HepG2 (cell line): ENCODE measurements around the gene MND1. TPM values are rescaled to one million over a fixed set of nuclear protein-coding genes. Genes with fewer than 3 reads are reported as not detected.

ENCODE experiments used
- PITX1 ChIP-seq: sonication (generic); formaldehyde crosslinking; IDR thresholded peaks from 2 replicates; pipeline ENCODE4 v1.5.1; 2020; ENCODE audit warnings: mild to moderate bottlenecking, missing genetic modification reagents
- RAD21 ChIP-seq: fragments of 450-650 bp; formaldehyde crosslinking; IDR thresholded peaks from 2 replicates; pipeline ENCODE4 v1.5.0; 2020; ENCODE audit warnings: mild to moderate bottlenecking
- ZKSCAN8 ChIP-seq: IDR thresholded peaks from 2 replicates; pipeline ENCODE4 v1.6.1; 2016; ENCODE audit warnings: borderline replicate concordance, missing genetic modification reagents, missing compliant biosample characterization
- ZNF282 ChIP-seq: fragments of 450-650 bp; IDR thresholded peaks from 2 replicates; pipeline ENCODE4 v1.6.1; 2018; ENCODE audit not compliant: partially characterized antibody
- ZNF329 ChIP-seq: sonication (generic); formaldehyde crosslinking; IDR thresholded peaks from 2 replicates; pipeline ENCODE4 v1.9.0; 2021; ENCODE audit warnings: low read depth, mild to moderate bottlenecking, missing genetic modification reagents
- polyA plus RNA-seq, 8 experiments: library from polyadenylated mRNA; depleted of rRNA in 3 of 8; stranded (reverse) in 7 of 8; unstranded in 1 of 8; fragments of >200 nt; fragmentation: Illumina TruSeq in 4 of 8; extraction: Trizol in 4 of 8; gene quantifications; 2 replicates each; pipeline versions ENCODE4 v1.2.1 to v1.2.3, GENCODE V29; 2011 to 2016; ENCODE audit warnings: low read depth in 4 of 8, missing spikeins in 1 of 8, mixed read lengths in 1 of 8; ENCODE audit not compliant: insufficient read depth in 1 of 8
- total RNA-seq, 5 experiments: library from RNA; depleted of rRNA; stranded (reverse); fragments of >200 nt; fragmentation: Illumina TruSeq; extraction: Trizol; gene quantifications; 2 replicates each; pipeline ENCODE4 v1.2.3, GENCODE V29; 2016; ENCODE audit warnings: low read depth in 1 of 5
- TF ChIP-seq, protein P1 (sequence below): sonication (generic); formaldehyde crosslinking; IDR thresholded peaks from 2 replicates; pipeline ENCODE4 v1.4.0; 2020; ENCODE audit warnings: mild to moderate bottlenecking, missing genetic modification reagents
- TF ChIP-seq, protein P2 (sequence below): sonication (generic); IDR thresholded peaks from 2 replicates; pipeline ENCODE4 v1.6.1; 2016; ENCODE audit warnings: low read depth, borderline replicate concordance
- TF ChIP-seq, protein P3 (sequence below): sonication (generic); formaldehyde crosslinking; IDR thresholded peaks from 2 replicates; pipeline ENCODE4 v1.9.0; 2022; ENCODE audit warnings: low read depth, missing genetic modification reagents
- TF ChIP-seq, protein P4 (sequence below): sonication (generic); formaldehyde crosslinking; IDR thresholded peaks from 2 replicates; pipeline ENCODE4; 2020; ENCODE audit warnings: missing genetic modification reagents, mild to moderate bottlenecking, borderline replicate concordance
- TF ChIP-seq, protein P5 (sequence below): sonication (generic); formaldehyde crosslinking; IDR thresholded peaks from 2 replicates; pipeline ENCODE4 v1.4.0; 2020; ENCODE audit warnings: missing genetic modification reagents, borderline replicate concordance
- TF ChIP-seq, protein P6 (sequence below): sonication (generic); formaldehyde crosslinking; IDR thresholded peaks from 2 replicates; pipeline ENCODE4 v1.5.1; 2020; ENCODE audit warnings: mild to moderate bottlenecking, missing genetic modification reagents, borderline replicate concordance

Gene MND1
- total and polyA plus RNA-seq, 2 of the 13 experiments (the other 11 are each of a cell fraction or from before 2014, with no cell fraction given): 4.8 to 30.7 TPM

DNA sequence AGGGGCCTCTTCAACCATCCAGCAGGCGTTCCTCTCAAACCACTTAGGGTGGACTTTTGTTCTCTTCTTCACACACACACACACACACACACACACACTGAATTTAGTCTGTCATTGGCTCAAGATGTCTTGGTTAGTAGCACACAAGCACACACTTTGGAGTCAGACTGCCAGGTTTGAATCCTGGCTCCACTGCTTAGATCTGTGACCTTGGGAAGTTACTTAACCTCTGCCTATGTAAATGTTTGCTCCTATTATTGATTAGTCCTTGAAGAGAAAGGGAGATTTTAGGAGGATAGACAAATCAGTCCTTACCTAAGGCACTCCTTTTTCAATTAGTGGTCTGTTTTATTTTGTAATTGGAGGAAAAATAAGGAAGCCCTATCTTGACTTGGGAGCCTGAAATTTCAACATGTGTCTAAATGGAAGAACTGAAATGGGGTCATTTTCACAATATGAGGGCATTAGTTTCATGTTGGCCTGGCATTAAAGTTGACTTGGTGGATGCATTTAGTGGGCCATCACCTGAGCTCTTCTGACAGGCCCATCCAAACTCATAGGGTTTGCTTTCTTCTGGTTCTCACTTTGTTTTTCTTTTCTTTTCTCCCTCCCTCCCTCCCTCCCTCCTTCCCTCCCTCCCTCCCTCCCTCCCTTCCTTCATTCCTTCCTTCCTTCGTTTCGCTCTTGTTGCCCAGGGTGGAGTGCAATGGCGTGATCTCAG is 108.3 kb downstream of the MND1 start (continued):
- TF ChIP-seq, protein P1, sequence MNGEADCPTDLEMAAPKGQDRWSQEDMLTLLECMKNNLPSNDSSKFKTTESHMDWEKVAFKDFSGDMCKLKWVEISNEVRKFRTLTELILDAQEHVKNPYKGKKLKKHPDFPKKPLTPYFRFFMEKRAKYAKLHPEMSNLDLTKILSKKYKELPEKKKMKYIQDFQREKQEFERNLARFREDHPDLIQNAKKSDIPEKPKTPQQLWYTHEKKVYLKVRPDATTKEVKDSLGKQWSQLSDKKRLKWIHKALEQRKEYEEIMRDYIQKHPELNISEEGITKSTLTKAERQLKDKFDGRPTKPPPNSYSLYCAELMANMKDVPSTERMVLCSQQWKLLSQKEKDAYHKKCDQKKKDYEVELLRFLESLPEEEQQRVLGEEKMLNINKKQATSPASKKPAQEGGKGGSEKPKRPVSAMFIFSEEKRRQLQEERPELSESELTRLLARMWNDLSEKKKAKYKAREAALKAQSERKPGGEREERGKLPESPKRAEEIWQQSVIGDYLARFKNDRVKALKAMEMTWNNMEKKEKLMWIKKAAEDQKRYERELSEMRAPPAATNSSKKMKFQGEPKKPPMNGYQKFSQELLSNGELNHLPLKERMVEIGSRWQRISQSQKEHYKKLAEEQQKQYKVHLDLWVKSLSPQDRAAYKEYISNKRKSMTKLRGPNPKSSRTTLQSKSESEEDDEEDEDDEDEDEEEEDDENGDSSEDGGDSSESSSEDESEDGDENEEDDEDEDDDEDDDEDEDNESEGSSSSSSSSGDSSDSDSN (CRISPR knock-in tag): no peak
- TF ChIP-seq, protein P2, sequence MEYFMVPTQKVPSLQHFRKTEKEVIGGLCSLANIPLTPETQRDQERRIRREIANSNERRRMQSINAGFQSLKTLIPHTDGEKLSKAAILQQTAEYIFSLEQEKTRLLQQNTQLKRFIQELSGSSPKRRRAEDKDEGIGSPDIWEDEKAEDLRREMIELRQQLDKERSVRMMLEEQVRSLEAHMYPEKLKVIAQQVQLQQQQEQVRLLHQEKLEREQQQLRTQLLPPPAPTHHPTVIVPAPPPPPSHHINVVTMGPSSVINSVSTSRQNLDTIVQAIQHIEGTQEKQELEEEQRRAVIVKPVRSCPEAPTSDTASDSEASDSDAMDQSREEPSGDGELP: no peak
- TF ChIP-seq, protein P3, sequence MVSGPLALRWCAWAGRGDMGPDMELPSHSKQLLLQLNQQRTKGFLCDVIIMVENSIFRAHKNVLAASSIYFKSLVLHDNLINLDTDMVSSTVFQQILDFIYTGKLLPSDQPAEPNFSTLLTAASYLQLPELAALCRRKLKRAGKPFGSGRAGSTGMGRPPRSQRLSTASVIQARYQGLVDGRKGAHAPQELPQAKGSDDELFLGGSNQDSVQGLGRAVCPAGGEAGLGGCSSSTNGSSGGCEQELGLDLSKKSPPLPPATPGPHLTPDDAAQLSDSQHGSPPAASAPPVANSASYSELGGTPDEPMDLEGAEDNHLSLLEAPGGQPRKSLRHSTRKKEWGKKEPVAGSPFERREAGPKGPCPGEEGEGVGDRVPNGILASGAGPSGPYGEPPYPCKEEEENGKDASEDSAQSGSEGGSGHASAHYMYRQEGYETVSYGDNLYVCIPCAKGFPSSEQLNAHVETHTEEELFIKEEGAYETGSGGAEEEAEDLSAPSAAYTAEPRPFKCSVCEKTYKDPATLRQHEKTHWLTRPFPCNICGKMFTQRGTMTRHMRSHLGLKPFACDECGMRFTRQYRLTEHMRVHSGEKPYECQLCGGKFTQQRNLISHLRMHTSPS (CRISPR knock-in tag): no peak
- TF ChIP-seq, protein P4, sequence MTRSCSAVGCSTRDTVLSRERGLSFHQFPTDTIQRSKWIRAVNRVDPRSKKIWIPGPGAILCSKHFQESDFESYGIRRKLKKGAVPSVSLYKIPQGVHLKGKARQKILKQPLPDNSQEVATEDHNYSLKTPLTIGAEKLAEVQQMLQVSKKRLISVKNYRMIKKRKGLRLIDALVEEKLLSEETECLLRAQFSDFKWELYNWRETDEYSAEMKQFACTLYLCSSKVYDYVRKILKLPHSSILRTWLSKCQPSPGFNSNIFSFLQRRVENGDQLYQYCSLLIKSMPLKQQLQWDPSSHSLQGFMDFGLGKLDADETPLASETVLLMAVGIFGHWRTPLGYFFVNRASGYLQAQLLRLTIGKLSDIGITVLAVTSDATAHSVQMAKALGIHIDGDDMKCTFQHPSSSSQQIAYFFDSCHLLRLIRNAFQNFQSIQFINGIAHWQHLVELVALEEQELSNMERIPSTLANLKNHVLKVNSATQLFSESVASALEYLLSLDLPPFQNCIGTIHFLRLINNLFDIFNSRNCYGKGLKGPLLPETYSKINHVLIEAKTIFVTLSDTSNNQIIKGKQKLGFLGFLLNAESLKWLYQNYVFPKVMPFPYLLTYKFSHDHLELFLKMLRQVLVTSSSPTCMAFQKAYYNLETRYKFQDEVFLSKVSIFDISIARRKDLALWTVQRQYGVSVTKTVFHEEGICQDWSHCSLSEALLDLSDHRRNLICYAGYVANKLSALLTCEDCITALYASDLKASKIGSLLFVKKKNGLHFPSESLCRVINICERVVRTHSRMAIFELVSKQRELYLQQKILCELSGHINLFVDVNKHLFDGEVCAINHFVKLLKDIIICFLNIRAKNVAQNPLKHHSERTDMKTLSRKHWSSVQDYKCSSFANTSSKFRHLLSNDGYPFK: no peak
- TF ChIP-seq ZNF329 (no peak), RAD21 (CRISPR knock-in tag) (no peak), PITX1 (CRISPR knock-in tag) (peak; percentile 30; the same call in 1 of the 2 replicates), ZNF282 (no peak), ZKSCAN8 (CRISPR knock-in tag) (no peak)
- TF ChIP-seq, protein P5, sequence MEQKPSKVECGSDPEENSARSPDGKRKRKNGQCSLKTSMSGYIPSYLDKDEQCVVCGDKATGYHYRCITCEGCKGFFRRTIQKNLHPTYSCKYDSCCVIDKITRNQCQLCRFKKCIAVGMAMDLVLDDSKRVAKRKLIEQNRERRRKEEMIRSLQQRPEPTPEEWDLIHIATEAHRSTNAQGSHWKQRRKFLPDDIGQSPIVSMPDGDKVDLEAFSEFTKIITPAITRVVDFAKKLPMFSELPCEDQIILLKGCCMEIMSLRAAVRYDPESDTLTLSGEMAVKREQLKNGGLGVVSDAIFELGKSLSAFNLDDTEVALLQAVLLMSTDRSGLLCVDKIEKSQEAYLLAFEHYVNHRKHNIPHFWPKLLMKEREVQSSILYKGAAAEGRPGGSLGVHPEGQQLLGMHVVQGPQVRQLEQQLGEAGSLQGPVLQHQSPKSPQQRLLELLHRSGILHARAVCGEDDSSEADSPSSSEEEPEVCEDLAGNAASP: no peak
- TF ChIP-seq, protein P6, sequence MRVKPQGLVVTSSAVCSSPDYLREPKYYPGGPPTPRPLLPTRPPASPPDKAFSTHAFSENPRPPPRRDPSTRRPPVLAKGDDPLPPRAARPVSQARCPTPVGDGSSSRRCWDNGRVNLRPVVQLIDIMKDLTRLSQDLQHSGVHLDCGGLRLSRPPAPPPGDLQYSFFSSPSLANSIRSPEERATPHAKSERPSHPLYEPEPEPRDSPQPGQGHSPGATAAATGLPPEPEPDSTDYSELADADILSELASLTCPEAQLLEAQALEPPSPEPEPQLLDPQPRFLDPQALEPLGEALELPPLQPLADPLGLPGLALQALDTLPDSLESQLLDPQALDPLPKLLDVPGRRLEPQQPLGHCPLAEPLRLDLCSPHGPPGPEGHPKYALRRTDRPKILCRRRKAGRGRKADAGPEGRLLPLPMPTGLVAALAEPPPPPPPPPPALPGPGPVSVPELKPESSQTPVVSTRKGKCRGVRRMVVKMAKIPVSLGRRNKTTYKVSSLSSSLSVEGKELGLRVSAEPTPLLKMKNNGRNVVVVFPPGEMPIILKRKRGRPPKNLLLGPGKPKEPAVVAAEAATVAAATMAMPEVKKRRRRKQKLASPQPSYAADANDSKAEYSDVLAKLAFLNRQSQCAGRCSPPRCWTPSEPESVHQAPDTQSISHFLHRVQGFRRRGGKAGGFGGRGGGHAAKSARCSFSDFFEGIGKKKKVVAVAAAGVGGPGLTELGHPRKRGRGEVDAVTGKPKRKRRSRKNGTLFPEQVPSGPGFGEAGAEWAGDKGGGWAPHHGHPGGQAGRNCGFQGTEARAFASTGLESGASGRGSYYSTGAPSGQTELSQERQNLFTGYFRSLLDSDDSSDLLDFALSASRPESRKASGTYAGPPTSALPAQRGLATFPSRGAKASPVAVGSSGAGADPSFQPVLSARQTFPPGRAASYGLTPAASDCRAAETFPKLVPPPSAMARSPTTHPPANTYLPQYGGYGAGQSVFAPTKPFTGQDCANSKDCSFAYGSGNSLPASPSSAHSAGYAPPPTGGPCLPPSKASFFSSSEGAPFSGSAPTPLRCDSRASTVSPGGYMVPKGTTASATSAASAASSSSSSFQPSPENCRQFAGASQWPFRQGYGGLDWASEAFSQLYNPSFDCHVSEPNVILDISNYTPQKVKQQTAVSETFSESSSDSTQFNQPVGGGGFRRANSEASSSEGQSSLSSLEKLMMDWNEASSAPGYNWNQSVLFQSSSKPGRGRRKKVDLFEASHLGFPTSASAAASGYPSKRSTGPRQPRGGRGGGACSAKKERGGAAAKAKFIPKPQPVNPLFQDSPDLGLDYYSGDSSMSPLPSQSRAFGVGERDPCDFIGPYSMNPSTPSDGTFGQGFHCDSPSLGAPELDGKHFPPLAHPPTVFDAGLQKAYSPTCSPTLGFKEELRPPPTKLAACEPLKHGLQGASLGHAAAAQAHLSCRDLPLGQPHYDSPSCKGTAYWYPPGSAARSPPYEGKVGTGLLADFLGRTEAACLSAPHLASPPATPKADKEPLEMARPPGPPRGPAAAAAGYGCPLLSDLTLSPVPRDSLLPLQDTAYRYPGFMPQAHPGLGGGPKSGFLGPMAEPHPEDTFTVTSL (CRISPR knock-in tag): no peak
